GM23338 (cell line): Measurements from ENCODE around the gene LGALS1. TPM values are rescaled to one million over a fixed set of nuclear protein-coding genes. Genes with fewer than 3 reads are reported as not detected.

Experiments
- ATAC-seq: fragments of 200-7000 bp; cut with Tn5 transposase; 3 replicates; pipeline ENCODE4 v1.9.1; 2020
- DNase-seq: peaks from one replicate; pipeline ENCODE4 v3.0.0-alpha.2; 2015; ENCODE audit warnings: low spot score
- H2AFZ ChIP-seq: fragments of 200-600 bp; sonication (generic); 2 replicates; pipeline ENCODE4 v1.8.0; 2016; ENCODE audit warnings: antibody characterized with exemption, mild to moderate bottlenecking, moderate library complexity
- H3F3A ChIP-seq: fragments of 200-600 bp; sonication (generic); replicated peaks from 2 replicates; pipeline ENCODE4 v1.8.0; 2017; ENCODE audit warnings: antibody characterized with exemption, mixed run types, low read depth
- H3K27ac ChIP-seq: fragments of 200-600 bp; sonication (generic); 2 replicates; pipeline ENCODE4 v1.6.1; 2016; ENCODE audit warnings: low read depth
- H3K27me3 ChIP-seq: fragments of 200-600 bp; sonication (generic); 2 replicates; pipeline ENCODE4 v1.8.0; 2016; ENCODE audit warnings: mild to moderate bottlenecking, mixed run types, moderate library complexity; ENCODE audit not compliant: insufficient read depth
- H3K36me3 ChIP-seq: fragments of 200-600 bp; sonication (generic); 2 replicates; pipeline ENCODE4 v1.8.0; 2016; ENCODE audit warnings: mild to moderate bottlenecking; ENCODE audit not compliant: insufficient read depth
- H3K4me1 ChIP-seq: fragments of 200-600 bp; sonication (generic); 2 replicates; pipeline ENCODE4 v1.8.0; 2016; ENCODE audit warnings: mild to moderate bottlenecking, moderate library complexity; ENCODE audit not compliant: insufficient read depth
- H3K4me2 ChIP-seq: fragments of 200-600 bp; sonication (generic); 2 replicates; pipeline ENCODE4 v1.7.1; 2017; ENCODE audit warnings: mixed run types
- H3K4me3 ChIP-seq: fragments of 200-600 bp; sonication (generic); 2 replicates; pipeline ENCODE4 v1.6.1; 2016; ENCODE audit warnings: mixed run types
- H3K79me2 ChIP-seq: fragments of 200-600 bp; sonication (generic); replicated peaks from 2 replicates; pipeline ENCODE4 v1.8.0; 2017; ENCODE audit warnings: mild to moderate bottlenecking; ENCODE audit not compliant: insufficient read depth
- H3K9me2 ChIP-seq: fragments of 200-600 bp; sonication (generic); 2 replicates; pipeline ENCODE4 v1.8.0; 2017; ENCODE audit not compliant: insufficient read depth
- H4K20me1 ChIP-seq: fragments of 200-600 bp; sonication (generic); replicated peaks from 2 replicates; pipeline ENCODE4 v1.8.0; 2017; ENCODE audit warnings: mild to moderate bottlenecking; ENCODE audit not compliant: insufficient read depth
- H3K27ac Mint-ChIP-seq: 2 replicates; pipeline ENCODE4 v1.8.0; 2020; ENCODE audit warnings: inconsistent platforms, mild to moderate bottlenecking, moderate library complexity, mixed read lengths
- H3K27me3 Mint-ChIP-seq: 3 replicates; pipeline ENCODE4 v1.8.0; 2022; ENCODE audit warnings: low read depth, mild to moderate bottlenecking, moderate library complexity, mixed read lengths, inconsistent platforms; ENCODE audit not compliant: insufficient read depth, poor library complexity
- H3K36me3 Mint-ChIP-seq: 3 replicates; pipeline ENCODE4 v1.8.0; 2021; ENCODE audit warnings: low read depth, mild to moderate bottlenecking, inconsistent platforms, moderate library complexity, mixed read lengths
- H3K4me1 Mint-ChIP-seq: 3 replicates; pipeline ENCODE4 v1.8.0; 2020; ENCODE audit warnings: mild to moderate bottlenecking, inconsistent platforms, mixed read lengths
- H3K4me3 Mint-ChIP-seq: 3 replicates; pipeline ENCODE4 v1.8.0; 2021; ENCODE audit warnings: moderate library complexity, mild to moderate bottlenecking, inconsistent platforms, mixed read lengths
- H3K9me3 Mint-ChIP-seq: 3 replicates; pipeline ENCODE4 v1.8.0; 2020; ENCODE audit warnings: moderate library complexity, mild to moderate bottlenecking, inconsistent platforms, mixed read lengths
- CREB1 ChIP-seq: fragments of 250-450 bp; sonication (Bioruptor Pico); IDR thresholded peaks from 2 replicates; pipeline ENCODE4 v1.5.0; 2020; ENCODE audit warnings: low read depth, mild to moderate bottlenecking, moderate library complexity
- EZH2 ChIP-seq: fragments of 200-600 bp; sonication (generic); IDR thresholded peaks from one replicate; pipeline ENCODE4 v1.8.0; 2017; ENCODE audit warnings: antibody characterized with exemption, mild to moderate bottlenecking, low read depth; ENCODE audit not compliant: unreplicated experiment
- EZH2phosphoT487 ChIP-seq: fragments of 200-600 bp; sonication (generic); IDR thresholded peaks from one replicate; pipeline ENCODE4 v1.8.1; 2018; ENCODE audit warnings: antibody characterized with exemption; ENCODE audit not compliant: unreplicated experiment
- JUNB ChIP-seq: IDR thresholded peaks from one replicate; pipeline ENCODE4 v1.6.1; 2016; ENCODE audit warnings: antibody characterized with exemption; ENCODE audit not compliant: unreplicated experiment
- NANOG ChIP-seq: IDR thresholded peaks from 2 replicates; pipeline ENCODE4 v1.6.1; 2016; ENCODE audit warnings: antibody characterized with exemption, borderline replicate concordance
- POLR2AphosphoS5 ChIP-seq: IDR thresholded peaks from 2 replicates; pipeline ENCODE4 v1.6.1; 2016; ENCODE audit warnings: antibody characterized with exemption, low read depth
- ZNF114 ChIP-seq: fragments of 250-450 bp; sonication (Bioruptor Pico); IDR thresholded peaks from 2 replicates; pipeline ENCODE4 v1.5.0; 2020; ENCODE audit warnings: mild to moderate bottlenecking, moderate library complexity
- ZNF331 ChIP-seq: fragments of 250-450 bp; sonication (Bioruptor Pico); IDR thresholded peaks from 2 replicates; pipeline ENCODE4 v1.5.0; 2020; ENCODE audit warnings: low read depth, mild to moderate bottlenecking, moderate library complexity
- polyA plus RNA-seq: library from polyadenylated mRNA; unstranded; fragments of >200 nt; fragmentation: Nextera tagmentation; extraction: Ambion mirVana; gene quantifications from 2 replicates; pipeline ENCODE4 v1.2.1, GENCODE V29; 2016
- total RNA-seq: library from RNA; depleted of rRNA; stranded (reverse); fragments of >200 nt; shearing (Covaris generic); gene quantifications from 2 replicates; pipeline ENCODE4 v1.2.3, GENCODE V29; 2014
- TF ChIP-seq, protein P1 (sequence below): fragments of 250-450 bp; sonication (Bioruptor Pico); IDR thresholded peaks from 2 replicates; pipeline ENCODE4 v1.5.0; 2020; ENCODE audit warnings: mild to moderate bottlenecking, moderate library complexity
- TF ChIP-seq, protein P2 (sequence below): IDR thresholded peaks from one replicate; pipeline ENCODE4 v1.6.1; 2018; ENCODE audit warnings: antibody characterized with exemption; ENCODE audit not compliant: unreplicated experiment
- TF ChIP-seq, protein P3 (sequence below): IDR thresholded peaks from 2 replicates; pipeline ENCODE4 v1.6.1; 2016; ENCODE audit warnings: antibody characterized with exemption
- TF ChIP-seq, protein P4 (sequence below), 2 experiments: fragments of 200-600 bp in 1 of 2; sonication (generic) in 1 of 2; conservative IDR thresholded peaks; 2 replicates each; pipeline versions ENCODE4 v1.5.1 to v1.6.1; 2016 to 2017; ENCODE audit warnings: antibody characterized with exemption in 2 of 2, low read depth in 2 of 2, mild to moderate bottlenecking in 2 of 2, moderate library complexity in 1 of 2

The LGALS1 gene
- total and polyA plus RNA-seq, 2 experiments from 2014 or later, result 31.2 to 62.5 TPM

DNA sequence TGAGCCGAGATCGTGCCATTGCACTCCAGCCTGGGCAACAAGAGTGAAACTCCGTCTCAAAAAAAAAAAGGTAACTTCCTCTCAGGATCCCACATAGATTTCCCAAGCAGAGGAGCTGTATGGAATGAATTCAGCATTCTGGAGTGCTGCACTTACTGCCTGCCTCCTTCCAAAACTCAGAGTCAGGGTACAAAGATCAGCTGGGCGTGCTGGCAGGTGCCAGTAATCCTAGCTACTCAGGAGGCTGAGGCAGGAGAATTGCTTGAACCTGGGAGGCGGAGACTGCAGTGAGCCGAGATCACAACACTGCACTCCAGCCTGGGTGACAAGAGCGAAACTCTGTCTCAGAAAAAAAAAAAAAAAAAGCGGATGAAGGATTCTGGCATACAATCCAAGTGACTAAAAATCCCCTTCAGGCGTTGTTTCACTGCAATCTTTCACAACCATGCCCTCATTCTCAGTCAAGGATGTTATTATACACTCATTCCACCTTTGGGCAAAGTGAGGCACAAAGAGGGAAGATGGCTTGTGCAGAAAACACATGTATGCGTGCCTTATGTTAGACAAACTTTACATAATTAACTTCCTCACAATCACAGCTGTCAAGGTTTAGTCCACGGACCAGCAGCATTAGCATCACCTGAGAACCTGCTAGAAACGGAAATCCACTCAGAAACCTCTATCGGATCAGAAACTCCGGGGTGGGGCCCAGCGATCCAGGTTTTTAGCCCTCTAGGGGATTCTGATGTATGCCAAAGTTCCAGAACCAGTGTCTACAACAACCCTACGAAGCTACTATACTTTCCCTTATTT lies 9.6 kb downstream of the LGALS1 start:
- Mint-ChIP-seq H3K27ac (no peak overlapping the region), H3K9me3 (no peaks in the 10 kb centered on the region; the same call in 2 of the 3 replicates), H3K36me3 (peaks cover 13% of the 10 kb centered on the region), H3K27me3 (peaks cover 2% of the 10 kb centered on the region), H3K4me3 (peak overlapping the region; percentile 95; the same call in 1 of the 3 replicates), H3K4me1 (peaks cover 4% of the 10 kb centered on the region; the same call in 2 of the 3 replicates)
- no peaks in the 10 kb centered on the region for H3K36me3 ChIP-seq
- DNase-seq (no peak), ATAC-seq (no peak)
- H3F3A ChIP-seq, result peaks cover 8% of the 10 kb centered on the region; the same call in 1 of the 2 replicates
- no peaks in the 10 kb centered on the region for H3K4me1 ChIP-seq
- H3K4me3 ChIP-seq, result no peak overlapping the region
- peak overlapping the region; percentile 67; the same call in 1 of the 2 replicates for H2AFZ ChIP-seq
- no peak overlapping the region for H3K4me2 ChIP-seq
- no peaks in the 10 kb centered on the region; the same call in 1 of the 2 replicates for H4K20me1 ChIP-seq
- TF ChIP-seq NANOG (no peak), CREB1 (CRISPR knock-in tag) (no peak), ZNF331 (CRISPR knock-in tag) (no peak), JUNB (no peak), EZH2 (no peak), ZNF114 (CRISPR knock-in tag) (no peak), EZH2phosphoT487 (no peak), POLR2AphosphoS5 (no peak)
- TF ChIP-seq, protein P1, sequence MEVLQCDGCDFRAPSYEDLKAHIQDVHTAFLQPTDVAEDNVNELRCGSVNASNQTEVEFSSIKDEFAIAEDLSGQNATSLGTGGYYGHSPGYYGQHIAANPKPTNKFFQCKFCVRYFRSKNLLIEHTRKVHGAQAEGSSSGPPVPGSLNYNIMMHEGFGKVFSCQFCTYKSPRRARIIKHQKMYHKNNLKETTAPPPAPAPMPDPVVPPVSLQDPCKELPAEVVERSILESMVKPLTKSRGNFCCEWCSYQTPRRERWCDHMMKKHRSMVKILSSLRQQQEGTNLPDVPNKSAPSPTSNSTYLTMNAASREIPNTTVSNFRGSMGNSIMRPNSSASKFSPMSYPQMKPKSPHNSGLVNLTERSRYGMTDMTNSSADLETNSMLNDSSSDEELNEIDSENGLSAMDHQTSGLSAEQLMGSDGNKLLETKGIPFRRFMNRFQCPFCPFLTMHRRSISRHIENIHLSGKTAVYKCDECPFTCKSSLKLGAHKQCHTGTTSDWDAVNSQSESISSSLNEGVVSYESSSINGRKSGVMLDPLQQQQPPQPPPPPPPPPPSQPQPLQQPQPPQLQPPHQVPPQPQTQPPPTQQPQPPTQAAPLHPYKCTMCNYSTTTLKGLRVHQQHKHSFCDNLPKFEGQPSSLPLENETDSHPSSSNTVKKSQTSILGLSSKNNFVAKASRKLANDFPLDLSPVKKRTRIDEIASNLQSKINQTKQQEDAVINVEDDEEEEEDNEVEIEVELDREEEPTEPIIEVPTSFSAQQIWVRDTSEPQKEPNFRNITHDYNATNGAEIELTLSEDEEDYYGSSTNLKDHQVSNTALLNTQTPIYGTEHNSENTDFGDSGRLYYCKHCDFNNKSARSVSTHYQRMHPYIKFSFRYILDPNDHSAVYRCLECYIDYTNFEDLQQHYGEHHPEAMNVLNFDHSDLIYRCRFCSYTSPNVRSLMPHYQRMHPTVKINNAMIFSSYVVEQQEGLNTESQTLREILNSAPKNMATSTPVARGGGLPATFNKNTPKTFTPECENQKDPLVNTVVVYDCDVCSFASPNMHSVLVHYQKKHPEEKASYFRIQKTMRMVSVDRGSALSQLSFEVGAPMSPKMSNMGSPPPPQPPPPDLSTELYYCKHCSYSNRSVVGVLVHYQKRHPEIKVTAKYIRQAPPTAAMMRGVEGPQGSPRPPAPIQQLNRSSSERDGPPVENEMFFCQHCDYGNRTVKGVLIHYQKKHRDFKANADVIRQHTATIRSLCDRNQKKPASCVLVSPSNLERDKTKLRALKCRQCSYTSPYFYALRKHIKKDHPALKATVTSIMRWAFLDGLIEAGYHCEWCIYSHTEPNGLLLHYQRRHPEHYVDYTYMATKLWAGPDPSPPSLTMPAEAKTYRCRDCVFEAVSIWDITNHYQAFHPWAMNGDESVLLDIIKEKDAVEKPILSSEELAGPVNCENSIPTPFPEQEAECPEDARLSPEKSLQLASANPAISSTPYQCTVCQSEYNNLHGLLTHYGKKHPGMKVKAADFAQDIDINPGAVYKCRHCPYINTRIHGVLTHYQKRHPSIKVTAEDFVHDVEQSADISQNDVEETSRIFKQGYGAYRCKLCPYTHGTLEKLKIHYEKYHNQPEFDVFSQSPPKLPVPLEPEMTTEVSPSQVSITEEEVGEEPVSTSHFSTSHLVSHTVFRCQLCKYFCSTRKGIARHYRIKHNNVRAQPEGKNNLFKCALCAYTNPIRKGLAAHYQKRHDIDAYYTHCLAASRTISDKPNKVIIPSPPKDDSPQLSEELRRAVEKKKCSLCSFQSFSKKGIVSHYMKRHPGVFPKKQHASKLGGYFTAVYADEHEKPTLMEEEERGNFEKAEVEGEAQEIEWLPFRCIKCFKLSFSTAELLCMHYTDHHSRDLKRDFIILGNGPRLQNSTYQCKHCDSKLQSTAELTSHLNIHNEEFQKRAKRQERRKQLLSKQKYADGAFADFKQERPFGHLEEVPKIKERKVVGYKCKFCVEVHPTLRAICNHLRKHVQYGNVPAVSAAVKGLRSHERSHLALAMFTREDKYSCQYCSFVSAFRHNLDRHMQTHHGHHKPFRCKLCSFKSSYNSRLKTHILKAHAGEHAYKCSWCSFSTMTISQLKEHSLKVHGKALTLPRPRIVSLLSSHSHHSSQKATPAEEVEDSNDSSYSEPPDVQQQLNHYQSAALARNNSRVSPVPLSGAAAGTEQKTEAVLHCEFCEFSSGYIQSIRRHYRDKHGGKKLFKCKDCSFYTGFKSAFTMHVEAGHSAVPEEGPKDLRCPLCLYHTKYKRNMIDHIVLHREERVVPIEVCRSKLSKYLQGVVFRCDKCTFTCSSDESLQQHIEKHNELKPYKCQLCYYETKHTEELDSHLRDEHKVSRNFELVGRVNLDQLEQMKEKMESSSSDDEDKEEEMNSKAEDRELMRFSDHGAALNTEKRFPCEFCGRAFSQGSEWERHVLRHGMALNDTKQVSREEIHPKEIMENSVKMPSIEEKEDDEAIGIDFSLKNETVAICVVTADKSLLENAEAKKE (CRISPR knock-in tag), result no peak
- TF ChIP-seq, protein P2, sequence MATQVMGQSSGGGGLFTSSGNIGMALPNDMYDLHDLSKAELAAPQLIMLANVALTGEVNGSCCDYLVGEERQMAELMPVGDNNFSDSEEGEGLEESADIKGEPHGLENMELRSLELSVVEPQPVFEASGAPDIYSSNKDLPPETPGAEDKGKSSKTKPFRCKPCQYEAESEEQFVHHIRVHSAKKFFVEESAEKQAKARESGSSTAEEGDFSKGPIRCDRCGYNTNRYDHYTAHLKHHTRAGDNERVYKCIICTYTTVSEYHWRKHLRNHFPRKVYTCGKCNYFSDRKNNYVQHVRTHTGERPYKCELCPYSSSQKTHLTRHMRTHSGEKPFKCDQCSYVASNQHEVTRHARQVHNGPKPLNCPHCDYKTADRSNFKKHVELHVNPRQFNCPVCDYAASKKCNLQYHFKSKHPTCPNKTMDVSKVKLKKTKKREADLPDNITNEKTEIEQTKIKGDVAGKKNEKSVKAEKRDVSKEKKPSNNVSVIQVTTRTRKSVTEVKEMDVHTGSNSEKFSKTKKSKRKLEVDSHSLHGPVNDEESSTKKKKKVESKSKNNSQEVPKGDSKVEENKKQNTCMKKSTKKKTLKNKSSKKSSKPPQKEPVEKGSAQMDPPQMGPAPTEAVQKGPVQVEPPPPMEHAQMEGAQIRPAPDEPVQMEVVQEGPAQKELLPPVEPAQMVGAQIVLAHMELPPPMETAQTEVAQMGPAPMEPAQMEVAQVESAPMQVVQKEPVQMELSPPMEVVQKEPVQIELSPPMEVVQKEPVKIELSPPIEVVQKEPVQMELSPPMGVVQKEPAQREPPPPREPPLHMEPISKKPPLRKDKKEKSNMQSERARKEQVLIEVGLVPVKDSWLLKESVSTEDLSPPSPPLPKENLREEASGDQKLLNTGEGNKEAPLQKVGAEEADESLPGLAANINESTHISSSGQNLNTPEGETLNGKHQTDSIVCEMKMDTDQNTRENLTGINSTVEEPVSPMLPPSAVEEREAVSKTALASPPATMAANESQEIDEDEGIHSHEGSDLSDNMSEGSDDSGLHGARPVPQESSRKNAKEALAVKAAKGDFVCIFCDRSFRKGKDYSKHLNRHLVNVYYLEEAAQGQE, result no peak
- TF ChIP-seq, protein P3, sequence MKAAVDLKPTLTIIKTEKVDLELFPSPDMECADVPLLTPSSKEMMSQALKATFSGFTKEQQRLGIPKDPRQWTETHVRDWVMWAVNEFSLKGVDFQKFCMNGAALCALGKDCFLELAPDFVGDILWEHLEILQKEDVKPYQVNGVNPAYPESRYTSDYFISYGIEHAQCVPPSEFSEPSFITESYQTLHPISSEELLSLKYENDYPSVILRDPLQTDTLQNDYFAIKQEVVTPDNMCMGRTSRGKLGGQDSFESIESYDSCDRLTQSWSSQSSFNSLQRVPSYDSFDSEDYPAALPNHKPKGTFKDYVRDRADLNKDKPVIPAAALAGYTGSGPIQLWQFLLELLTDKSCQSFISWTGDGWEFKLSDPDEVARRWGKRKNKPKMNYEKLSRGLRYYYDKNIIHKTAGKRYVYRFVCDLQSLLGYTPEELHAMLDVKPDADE, result no peak
- TF ChIP-seq, protein P4, sequence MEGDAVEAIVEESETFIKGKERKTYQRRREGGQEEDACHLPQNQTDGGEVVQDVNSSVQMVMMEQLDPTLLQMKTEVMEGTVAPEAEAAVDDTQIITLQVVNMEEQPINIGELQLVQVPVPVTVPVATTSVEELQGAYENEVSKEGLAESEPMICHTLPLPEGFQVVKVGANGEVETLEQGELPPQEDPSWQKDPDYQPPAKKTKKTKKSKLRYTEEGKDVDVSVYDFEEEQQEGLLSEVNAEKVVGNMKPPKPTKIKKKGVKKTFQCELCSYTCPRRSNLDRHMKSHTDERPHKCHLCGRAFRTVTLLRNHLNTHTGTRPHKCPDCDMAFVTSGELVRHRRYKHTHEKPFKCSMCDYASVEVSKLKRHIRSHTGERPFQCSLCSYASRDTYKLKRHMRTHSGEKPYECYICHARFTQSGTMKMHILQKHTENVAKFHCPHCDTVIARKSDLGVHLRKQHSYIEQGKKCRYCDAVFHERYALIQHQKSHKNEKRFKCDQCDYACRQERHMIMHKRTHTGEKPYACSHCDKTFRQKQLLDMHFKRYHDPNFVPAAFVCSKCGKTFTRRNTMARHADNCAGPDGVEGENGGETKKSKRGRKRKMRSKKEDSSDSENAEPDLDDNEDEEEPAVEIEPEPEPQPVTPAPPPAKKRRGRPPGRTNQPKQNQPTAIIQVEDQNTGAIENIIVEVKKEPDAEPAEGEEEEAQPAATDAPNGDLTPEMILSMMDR (conservative IDR thresholded peaks at IDR 0.05; ENCODE audit: low read depth in 2 of 2), result no peak
- H3K9me2 ChIP-seq, result no peaks in the 10 kb centered on the region
- H3K79me2 ChIP-seq, result peaks cover 11% of the 10 kb centered on the region
- no peak overlapping the region for H3K27ac ChIP-seq
- no peaks in the 10 kb centered on the region for H3K27me3 ChIP-seq
